ENCODE results near the gene DTL. TPM values are rescaled to one million over a fixed set of nuclear protein-coding genes. Genes with fewer than 3 reads are reported as not detected.

DTL gene
- polyA plus RNA-seq, 4 donors: 0.67 to 8.9 (median 2.6) TPM

DNA sequence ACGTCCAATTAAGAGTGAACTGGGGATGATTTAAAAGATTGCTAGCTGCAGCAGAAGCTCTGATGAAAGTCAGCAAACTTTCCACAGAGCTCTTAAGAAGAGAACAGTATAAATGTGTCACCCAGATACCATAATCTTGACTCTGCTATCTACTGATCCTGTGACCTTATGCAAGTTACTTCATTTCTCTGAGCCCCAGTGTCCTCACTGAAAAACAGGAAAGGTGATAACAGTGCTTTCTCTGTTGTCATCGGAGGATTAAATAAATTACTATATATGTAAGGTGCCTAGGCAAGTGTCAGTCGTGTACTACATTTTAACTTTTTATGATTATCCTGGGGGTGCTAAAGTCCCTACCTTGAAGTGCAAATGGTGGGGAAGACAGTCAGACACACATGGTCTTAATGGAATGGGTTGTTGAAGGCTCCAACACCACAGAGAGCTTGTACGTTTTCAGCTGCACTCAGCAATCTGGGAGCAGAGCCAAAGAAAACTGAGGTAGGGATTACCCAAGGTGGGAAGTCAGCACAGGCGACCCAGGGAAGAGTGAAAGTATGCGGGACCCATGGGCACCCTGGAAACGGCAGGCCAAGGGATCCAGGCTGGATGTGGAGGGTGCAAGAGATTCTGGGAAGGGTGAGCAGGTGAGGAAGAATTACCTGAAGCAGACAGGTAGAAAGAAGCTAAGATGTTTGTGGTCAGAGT is 82.8 kb downstream of the DTL start:
- Histone ChIP-seq H3K9me3 (ENCODE audit: control insufficient read depth in 2 of 2, insufficient read depth in 1 of 2, low read depth in 1 of 2, low read length in 1 of 2) (no peaks in the 10 kb centered on the region), H3K27me3 (ENCODE audit: control insufficient read depth in 3 of 3, insufficient read depth in 3 of 3, low read length in 3 of 3) (no peaks in the 10 kb centered on the region), H3K4me1 (ENCODE audit: control insufficient read depth in 3 of 3, insufficient read depth in 2 of 3, low read depth in 1 of 3, low read length in 2 of 3) (peaks cover 0 to 9% (median 0%) of the 10 kb centered on the region in 3 donors), H3K4me3 (ENCODE audit: low read depth in 1 of 3, low read length in 3 of 3) (no peak overlapping the region), H3K27ac (ENCODE audit: low read depth in 1 of 3, low read length in 2 of 3) (no peak overlapping the region), H3K36me3 (ENCODE audit: control insufficient read depth in 3 of 3, insufficient read depth in 2 of 3, low read depth in 1 of 3, low read length in 3 of 3) (no peaks in the 10 kb centered on the region)
- 49 to 68% (median 53%) methylated on average over 7 of the region's 7 CpGs for WGBS, 3 donors
- no peak for DNase-seq
- FAIRE-seq: no peak

DNA sequence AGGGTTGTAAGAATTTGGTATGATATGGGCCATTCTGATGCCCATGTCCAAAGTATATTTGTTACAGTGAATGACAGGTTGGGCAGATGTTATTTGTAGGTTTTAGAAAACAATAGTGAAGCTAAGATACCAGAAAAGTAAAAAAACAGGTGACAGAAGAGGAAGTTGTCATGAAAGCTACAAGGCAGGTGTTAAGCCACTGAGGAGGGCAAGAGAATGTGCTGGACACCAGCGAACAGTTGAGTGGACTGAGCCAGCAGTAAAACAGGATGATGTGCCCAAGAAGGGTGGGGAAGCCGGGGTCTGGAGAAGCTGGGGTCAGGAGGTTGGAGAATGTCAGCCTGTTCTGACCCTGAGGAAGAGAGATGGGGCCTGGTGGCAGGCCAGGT is 83.3 kb downstream of the DTL start:
- Histone ChIP-seq H3K9me3 (ENCODE audit: control insufficient read depth in 2 of 2, insufficient read depth in 1 of 2, low read depth in 1 of 2, low read length in 1 of 2) (no peaks in the 10 kb centered on the region), H3K27ac (ENCODE audit: low read depth in 1 of 3, low read length in 2 of 3) (no peak overlapping the region), H3K4me1 (ENCODE audit: control insufficient read depth in 3 of 3, insufficient read depth in 2 of 3, low read depth in 1 of 3, low read length in 2 of 3) (peaks cover 0 to 4% (median 0%) of the 10 kb centered on the region in 3 donors), H3K36me3 (ENCODE audit: control insufficient read depth in 3 of 3, insufficient read depth in 2 of 3, low read depth in 1 of 3, low read length in 3 of 3) (no peaks in the 10 kb centered on the region), H3K4me3 (ENCODE audit: low read depth in 1 of 3, low read length in 3 of 3) (no peak overlapping the region), H3K27me3 (ENCODE audit: control insufficient read depth in 3 of 3, insufficient read depth in 3 of 3, low read length in 3 of 3) (no peaks in the 10 kb centered on the region)
- WGBS, 3 donors: 74 to 85% (median 80%) methylated on average over 2 of the region's 2 CpGs
- DNase-seq (no peak), FAIRE-seq (no peak)

DNA sequence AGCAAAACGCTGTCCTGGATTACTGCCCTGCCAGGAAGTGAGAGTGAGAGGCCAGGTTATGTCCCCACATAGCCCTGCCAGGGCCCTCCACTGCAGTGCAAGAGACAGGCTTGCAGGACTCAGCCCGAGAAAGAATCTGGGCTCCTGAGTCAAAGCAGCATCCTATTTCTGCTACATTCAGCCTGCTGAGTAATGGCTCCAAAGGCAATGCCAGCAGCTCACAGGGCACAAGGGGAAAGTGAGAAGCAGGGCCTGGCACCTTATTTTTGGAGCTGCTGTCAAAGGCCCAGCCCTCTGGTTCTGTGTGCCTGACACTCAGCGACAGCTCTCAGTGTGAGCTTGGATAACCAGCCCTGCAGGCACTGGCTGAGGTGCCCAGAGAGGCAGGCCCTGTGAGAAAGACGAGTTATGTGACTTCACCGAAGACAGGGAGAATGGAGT is 83.9 kb downstream of the DTL start:
- no peaks in the 10 kb centered on the region for H3K4me1 ChIP-seq (ENCODE audit: control insufficient read depth in 3 of 3, insufficient read depth in 2 of 3, low read depth in 1 of 3, low read length in 2 of 3)
- DNase-seq (no peak), FAIRE-seq (no peak)
- no peak overlapping the region for H3K27ac ChIP-seq (ENCODE audit: low read depth in 1 of 3, low read length in 2 of 3)
- no peaks in the 10 kb centered on the region for H3K27me3 ChIP-seq (ENCODE audit: control insufficient read depth in 3 of 3, insufficient read depth in 3 of 3, low read length in 3 of 3)
- H3K36me3 ChIP-seq (ENCODE audit: control insufficient read depth in 3 of 3, insufficient read depth in 2 of 3, low read depth in 1 of 3, low read length in 3 of 3): no peaks in the 10 kb centered on the region
- H3K9me3 ChIP-seq (ENCODE audit: control insufficient read depth in 2 of 2, insufficient read depth in 1 of 2, low read depth in 1 of 2, low read length in 1 of 2): no peaks in the 10 kb centered on the region
- H3K4me3 ChIP-seq (ENCODE audit: low read depth in 1 of 3, low read length in 3 of 3): no peak overlapping the region
- WGBS, 3 donors: 82 to 89% (median 88%) methylated on average over 5 of the region's 5 CpGs

DNA sequence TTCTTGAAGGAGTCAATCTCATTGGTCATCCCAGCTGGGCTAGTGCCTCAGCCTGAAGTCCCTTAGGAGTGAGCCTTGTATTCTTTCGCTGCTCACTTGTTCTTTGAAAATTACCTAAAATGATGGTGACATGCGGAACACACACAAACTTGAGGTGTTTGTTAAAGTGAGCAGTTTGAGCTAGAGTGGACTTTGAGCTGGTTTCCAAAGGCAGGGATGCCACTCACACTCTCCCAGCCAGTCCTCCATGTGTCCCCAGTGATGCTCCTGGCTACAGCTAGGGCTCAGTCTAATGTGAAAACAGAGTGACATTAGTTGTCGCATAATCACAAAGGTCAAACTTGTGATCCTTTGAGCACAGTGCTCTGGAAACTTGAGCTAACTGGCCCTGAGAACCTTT is 84.3 kb downstream of the DTL start:
- no peaks in the 10 kb centered on the region for H3K27me3 ChIP-seq (ENCODE audit: control insufficient read depth in 3 of 3, insufficient read depth in 3 of 3, low read length in 3 of 3)
- no peak for FAIRE-seq

DNA sequence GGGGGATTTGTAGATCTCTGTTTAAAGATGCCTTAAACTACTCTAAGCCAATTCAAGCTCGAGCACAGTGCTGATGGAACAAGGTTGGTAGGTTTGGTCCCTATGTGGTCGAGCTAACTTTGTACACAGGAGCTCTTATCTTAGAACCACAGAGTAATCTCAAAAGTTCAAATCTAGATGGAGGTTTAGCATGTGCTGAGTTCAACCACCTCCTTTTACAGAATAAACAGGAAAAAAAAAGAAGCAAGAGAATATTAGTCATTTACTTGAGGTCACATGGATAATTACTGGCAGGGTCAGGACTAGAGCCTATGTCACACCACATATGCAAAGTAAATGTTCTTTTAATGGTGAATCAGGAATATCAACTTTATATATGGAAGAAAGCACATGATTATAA is 86.2 kb downstream of the DTL start:
- no peaks in the 10 kb centered on the region for H3K36me3 ChIP-seq (ENCODE audit: control insufficient read depth in 3 of 3, insufficient read depth in 2 of 3, low read depth in 1 of 3, low read length in 3 of 3)
- H3K4me3 ChIP-seq (ENCODE audit: low read depth in 1 of 3, low read length in 3 of 3): no peak overlapping the region
- H3K9me3 ChIP-seq (ENCODE audit: control insufficient read depth in 2 of 2, insufficient read depth in 1 of 2, low read depth in 1 of 2, low read length in 1 of 2): no peaks in the 10 kb centered on the region
- 43 to 47% (median 43%) methylated on average over 2 of the region's 2 CpGs for WGBS, 3 donors
- DNase-seq (no peak), FAIRE-seq (no peak)
- no peaks in the 10 kb centered on the region for H3K27me3 ChIP-seq (ENCODE audit: control insufficient read depth in 3 of 3, insufficient read depth in 3 of 3, low read length in 3 of 3)
- no peak overlapping the region for H3K27ac ChIP-seq (ENCODE audit: low read depth in 1 of 3, low read length in 2 of 3)
- H3K4me1 ChIP-seq (ENCODE audit: control insufficient read depth in 3 of 3, insufficient read depth in 2 of 3, low read depth in 1 of 3, low read length in 2 of 3): peaks cover 0 to 5% (median 0%) of the 10 kb centered on the region in 3 donors

More for the DNA sequence above, 84.3 kb downstream of the DTL start:
- no peaks in the 10 kb centered on the region for H3K9me3 ChIP-seq (ENCODE audit: control insufficient read depth in 2 of 2, insufficient read depth in 1 of 2, low read depth in 1 of 2, low read length in 1 of 2)
- H3K4me1 ChIP-seq (ENCODE audit: control insufficient read depth in 3 of 3, insufficient read depth in 2 of 3, low read depth in 1 of 3, low read length in 2 of 3): peaks cover 0 to 2% (median 0%) of the 10 kb centered on the region in 3 donors
- WGBS, 3 donors: 98 to 99% (median 99%) methylated on average over 3 of the region's 3 CpGs
- no peak for DNase-seq
- H3K27ac ChIP-seq (ENCODE audit: low read depth in 1 of 3, low read length in 2 of 3): no peak overlapping the region
- no peak overlapping the region for H3K4me3 ChIP-seq (ENCODE audit: low read depth in 1 of 3, low read length in 3 of 3)
- no peaks in the 10 kb centered on the region for H3K36me3 ChIP-seq (ENCODE audit: control insufficient read depth in 3 of 3, insufficient read depth in 2 of 3, low read depth in 1 of 3, low read length in 3 of 3)

DNA sequence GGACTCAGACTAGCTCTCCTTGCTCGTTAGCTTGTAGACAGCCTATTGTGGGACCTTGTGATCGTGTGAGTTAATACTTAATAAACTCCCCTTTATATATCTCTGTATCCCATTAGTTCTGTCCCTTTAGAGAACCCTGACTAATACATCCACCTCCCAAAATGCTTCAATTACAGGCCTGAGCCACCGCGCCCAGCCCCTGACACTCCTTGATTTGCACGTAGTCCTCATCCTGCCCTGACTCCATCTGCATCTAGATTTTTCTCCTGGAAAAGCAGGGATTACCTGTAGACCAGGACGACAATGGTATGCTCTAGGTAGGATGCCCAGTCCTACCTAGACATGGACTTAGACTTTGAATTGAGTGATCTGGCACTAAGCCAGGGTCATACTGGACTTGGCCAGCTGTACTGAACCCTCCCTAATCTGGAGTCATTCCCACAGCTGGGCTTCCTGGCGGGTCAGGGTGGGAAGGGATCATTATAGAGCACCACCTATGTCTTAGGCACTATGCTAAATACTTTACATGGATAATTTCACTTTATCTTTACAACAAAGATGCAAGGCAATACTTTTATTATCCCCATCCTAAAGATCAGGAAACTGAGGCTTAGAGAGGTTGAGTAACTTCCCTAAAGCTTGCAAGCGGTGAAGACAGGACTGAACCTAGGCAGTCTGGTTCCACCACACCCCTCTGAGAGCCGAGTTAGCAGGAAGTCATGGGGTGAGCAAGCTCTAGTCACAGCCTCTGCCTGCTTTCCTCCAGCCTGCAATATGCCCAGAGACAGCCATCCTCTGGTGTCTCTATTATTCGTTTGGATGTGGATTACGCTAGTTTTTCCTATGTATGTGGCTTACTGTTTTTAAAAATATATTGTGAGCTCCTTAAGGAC is 89.4 kb downstream of the DTL start:
- WGBS, 3 donors: 40 to 67% (median 56%) methylated on average over 11 of the region's 11 CpGs
- Histone ChIP-seq H3K27me3 (ENCODE audit: control insufficient read depth in 3 of 3, insufficient read depth in 3 of 3, low read length in 3 of 3) (no peaks in the 10 kb centered on the region), H3K9me3 (ENCODE audit: control insufficient read depth in 2 of 2, insufficient read depth in 1 of 2, low read depth in 1 of 2, low read length in 1 of 2) (peaks cover 0 to 1% of the 10 kb centered on the region in 2 donors), H3K27ac (ENCODE audit: low read depth in 1 of 3, low read length in 2 of 3) (peak overlapping the region in 2 of 3 donors; percentile 55 to 62), H3K36me3 (ENCODE audit: control insufficient read depth in 3 of 3, insufficient read depth in 2 of 3, low read depth in 1 of 3, low read length in 3 of 3) (no peaks in the 10 kb centered on the region), H3K4me3 (ENCODE audit: low read depth in 1 of 3, low read length in 3 of 3) (no peak overlapping the region), H3K4me1 (ENCODE audit: control insufficient read depth in 3 of 3, insufficient read depth in 2 of 3, low read depth in 1 of 3, low read length in 2 of 3) (peaks cover 0 to 5% (median 0%) of the 10 kb centered on the region in 3 donors)
- FAIRE-seq (no peak), DNase-seq (peak in 1 of 2 donors; percentile 90)

DNA sequence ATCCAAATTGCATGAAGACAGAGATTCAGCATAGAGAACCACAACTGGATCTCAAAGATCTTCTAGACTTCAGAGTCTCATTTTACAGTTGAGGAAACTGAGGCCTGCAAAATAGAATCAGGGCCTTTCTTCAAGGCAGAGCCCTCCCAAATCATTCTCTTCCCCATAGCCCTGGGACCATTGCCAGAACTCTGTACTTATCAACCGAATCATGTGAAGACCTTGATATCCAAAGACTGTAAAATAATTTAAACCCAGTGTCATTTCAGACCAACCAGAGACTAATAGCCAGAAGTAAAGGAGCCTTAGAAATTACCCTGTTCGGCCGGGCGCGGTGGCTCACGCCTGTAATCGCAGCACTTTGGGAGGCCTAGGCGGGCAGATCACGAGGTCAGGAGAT is 90.1 kb downstream of the DTL start:
- WGBS, 3 donors: 39 to 68% (median 46%) methylated on average over 9 of the region's 9 CpGs
- Histone ChIP-seq H3K27me3 (ENCODE audit: control insufficient read depth in 3 of 3, insufficient read depth in 3 of 3, low read length in 3 of 3) (no peaks in the 10 kb centered on the region), H3K36me3 (ENCODE audit: control insufficient read depth in 3 of 3, insufficient read depth in 2 of 3, low read depth in 1 of 3, low read length in 3 of 3) (no peaks in the 10 kb centered on the region), H3K27ac (ENCODE audit: low read depth in 1 of 3, low read length in 2 of 3) (peak overlapping the region in 2 of 3 donors; percentile 55 to 62), H3K9me3 (ENCODE audit: control insufficient read depth in 2 of 2, insufficient read depth in 1 of 2, low read depth in 1 of 2, low read length in 1 of 2) (peaks cover 0 to 5% of the 10 kb centered on the region in 2 donors), H3K4me3 (ENCODE audit: low read depth in 1 of 3, low read length in 3 of 3) (no peak overlapping the region), H3K4me1 (ENCODE audit: control insufficient read depth in 3 of 3, insufficient read depth in 2 of 3, low read depth in 1 of 3, low read length in 2 of 3) (peaks cover 0 to 5% (median 0%) of the 10 kb centered on the region in 3 donors)
- DNase-seq (peak in 1 of 2 donors; percentile 53), FAIRE-seq (no peak)

DNA sequence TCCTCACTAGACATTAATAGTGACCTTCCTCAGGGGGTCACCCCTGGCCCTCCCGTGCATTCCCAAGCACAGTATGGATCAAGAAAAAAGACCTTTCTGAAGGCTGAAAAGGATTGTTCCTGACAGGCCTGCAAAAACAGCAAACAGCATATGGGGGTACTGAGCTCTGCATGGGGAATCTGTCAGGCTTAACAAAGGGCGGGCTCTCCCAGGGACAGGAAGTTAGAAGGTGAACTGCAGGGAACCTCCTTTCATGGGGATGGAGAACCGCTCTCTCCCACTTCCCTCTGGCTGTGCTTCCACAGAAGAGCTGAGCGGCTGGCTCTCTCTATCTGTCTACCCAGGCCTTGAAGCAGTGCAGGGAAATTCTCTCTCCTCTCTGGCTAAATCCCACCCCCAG is 91.7 kb downstream of the DTL start:
- DNase-seq (no peak), FAIRE-seq (no peak)
- no peak overlapping the region for H3K4me3 ChIP-seq (ENCODE audit: low read depth in 1 of 3, low read length in 3 of 3)
- WGBS, 3 donors: 87 to 98% (median 93%) methylated on average over 4 of the region's 4 CpGs
- no peak overlapping the region for H3K27ac ChIP-seq (ENCODE audit: low read depth in 1 of 3, low read length in 2 of 3)
- H3K27me3 ChIP-seq (ENCODE audit: control insufficient read depth in 3 of 3, insufficient read depth in 3 of 3, low read length in 3 of 3): no peaks in the 10 kb centered on the region
- no peaks in the 10 kb centered on the region for H3K36me3 ChIP-seq (ENCODE audit: control insufficient read depth in 3 of 3, insufficient read depth in 2 of 3, low read depth in 1 of 3, low read length in 3 of 3)
- H3K4me1 ChIP-seq (ENCODE audit: control insufficient read depth in 3 of 3, insufficient read depth in 2 of 3, low read depth in 1 of 3, low read length in 2 of 3): peaks cover 0 to 5% (median 4%) of the 10 kb centered on the region in 3 donors
- peaks cover 0 to 5% of the 10 kb centered on the region in 2 donors for H3K9me3 ChIP-seq (ENCODE audit: control insufficient read depth in 2 of 2, insufficient read depth in 1 of 2, low read depth in 1 of 2, low read length in 1 of 2)
